HG03025 (cell line): ENCODE data around the gene CRMP1.
"Not testable (repeated sequence)": the region's sequence is repeated elsewhere in the genome, so short reads cannot be mapped to it uniquely, and the experiment has no call there.

Experiments
- ATAC-seq: cut with Tn5 transposase; IDR thresholded peaks from one replicate; pipeline ENCODE4 v1.9.1; 2021; ENCODE audit warnings: mild to moderate bottlenecking, moderate library complexity; ENCODE audit not compliant: unreplicated experiment, low FRiP score

Gene CRMP1

GRCh38 chr4:5825321-5826041 is 67.4 kb downstream of the CRMP1 start:
- no peak for ATAC-seq

- ATAC-seq: no peak
Observed at GRCh38 chr4:5824635-5825034, 68.3 kb downstream of the CRMP1 start.

- no peak for ATAC-seq
Observed at GRCh38 chr4:5824227-5824626, 68.7 kb downstream of the CRMP1 start.

GRCh38 chr4:5823542-5824211 is 69.2 kb downstream of the CRMP1 start:
- no peak for ATAC-seq

DNA sequence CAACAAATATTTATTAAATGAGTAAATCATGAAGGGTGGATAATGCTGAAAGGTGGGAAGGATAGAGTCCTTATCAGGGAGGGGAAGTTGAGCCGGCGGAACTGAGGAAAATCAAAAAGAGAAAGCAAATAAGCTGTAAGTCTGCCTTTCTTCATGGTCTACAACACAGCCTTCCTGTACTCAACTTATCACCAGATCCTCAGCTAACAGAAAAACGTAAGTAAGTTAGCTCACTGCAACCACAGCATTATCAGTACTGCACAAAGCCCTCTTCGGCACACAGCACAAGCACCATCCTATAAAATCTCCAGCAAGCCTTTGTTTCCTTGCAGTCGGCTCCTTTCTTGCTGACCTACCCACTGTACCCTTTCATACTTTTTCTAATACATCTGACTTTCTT is 70.3 kb downstream of the CRMP1 start:
- ATAC-seq: no peak

GRCh38 chr4:5821665-5822358 is 71.1 kb downstream of the CRMP1 start:
- ATAC-seq: no peak

DNA sequence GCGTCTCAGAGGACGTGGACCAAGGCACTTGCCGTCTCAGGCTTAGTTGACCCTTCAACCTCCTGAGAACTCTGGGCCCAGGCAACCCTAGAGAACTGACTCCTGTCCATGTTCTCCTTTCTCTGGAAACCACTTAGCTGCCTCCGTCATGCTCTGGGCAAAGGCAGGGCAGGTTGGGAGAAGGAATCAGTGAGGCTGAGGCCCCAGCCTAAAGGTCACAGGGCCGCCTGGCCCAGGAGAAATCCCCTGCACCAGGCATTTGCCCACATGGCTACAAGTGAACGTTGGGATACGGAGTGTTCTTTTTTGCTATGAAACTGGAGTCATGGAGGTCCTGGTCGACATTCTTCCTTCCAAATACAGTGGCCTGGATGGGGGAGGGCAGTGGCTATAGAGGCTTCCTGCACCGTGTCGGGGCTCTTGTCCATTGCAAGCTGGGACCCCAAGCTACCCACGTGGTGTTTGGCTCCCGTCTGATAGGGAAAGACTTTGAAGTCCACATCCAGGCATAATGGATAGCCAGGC is 76.0 kb downstream of the CRMP1 start:
- no peak for ATAC-seq

DNA sequence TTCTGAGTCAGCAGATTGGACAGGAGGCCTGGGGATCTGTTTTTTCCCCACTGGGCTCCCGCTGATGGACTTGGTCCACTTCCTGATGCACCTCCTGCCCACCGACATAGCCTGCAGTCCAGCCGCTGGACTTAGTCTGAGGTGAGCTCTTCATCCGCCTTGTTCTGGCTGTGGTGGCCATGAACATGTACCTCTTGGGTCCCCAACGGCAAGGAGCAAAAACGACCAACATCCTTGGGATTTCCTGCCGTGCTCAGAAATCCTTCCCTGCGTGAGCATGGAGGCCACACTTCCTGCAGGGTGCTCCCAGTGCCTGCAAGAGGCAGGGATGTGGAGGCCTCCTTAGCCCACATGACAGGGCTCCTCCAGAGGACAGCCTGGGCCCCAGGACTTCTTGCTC is 76.8 kb downstream of the CRMP1 start:
- ATAC-seq: no peak

GRCh38 chr4:5815641-5816040 is 77.2 kb downstream of the CRMP1 start:
- no peak for ATAC-seq

GRCh38 chr4:5814421-5814820 is 78.5 kb downstream of the CRMP1 start:
- no peak for ATAC-seq

DNA sequence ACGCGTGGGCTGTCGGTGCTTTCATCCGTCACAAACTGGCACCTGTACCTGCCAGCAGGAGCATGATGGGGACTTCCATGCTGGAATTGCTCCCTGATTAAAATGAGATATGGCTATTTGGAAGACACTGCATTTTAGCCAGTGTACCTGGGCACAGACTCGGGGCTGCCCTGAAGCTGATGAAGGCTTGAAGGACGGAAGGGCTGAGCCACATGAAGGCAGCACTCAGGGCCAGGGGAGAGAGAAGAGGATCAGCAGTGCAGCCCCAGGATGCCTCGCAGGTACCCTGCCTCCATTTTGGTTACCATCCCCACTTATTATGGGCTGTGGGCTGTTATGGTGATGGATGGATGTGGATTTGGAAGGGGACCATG is 79.0 kb downstream of the CRMP1 start:
- ATAC-seq: no peak

GRCh38 chr4:5812506-5813229 is 80.2 kb downstream of the CRMP1 start:
- no peak for ATAC-seq

DNA sequence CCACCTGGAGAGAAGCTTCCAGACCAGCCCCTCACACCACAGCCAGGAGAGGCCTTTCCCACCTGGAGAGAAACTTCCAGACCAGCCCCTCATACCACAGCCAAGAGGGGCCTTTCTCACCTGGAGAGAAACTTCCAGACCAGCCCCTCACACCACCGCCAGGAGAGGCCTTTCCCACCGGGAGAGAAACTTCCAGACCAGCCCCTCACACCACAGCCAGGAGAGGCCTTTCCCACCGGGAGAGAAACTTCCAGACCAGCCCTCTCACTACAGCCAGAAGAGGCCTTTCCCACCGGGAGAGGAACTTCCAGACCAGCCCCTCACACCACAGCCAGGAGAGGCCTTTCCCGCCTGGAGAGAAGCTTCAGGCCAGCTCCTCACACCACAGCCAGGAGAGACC is 80.8 kb downstream of the CRMP1 start:
- ATAC-seq: not testable (repeated sequence)

DNA sequence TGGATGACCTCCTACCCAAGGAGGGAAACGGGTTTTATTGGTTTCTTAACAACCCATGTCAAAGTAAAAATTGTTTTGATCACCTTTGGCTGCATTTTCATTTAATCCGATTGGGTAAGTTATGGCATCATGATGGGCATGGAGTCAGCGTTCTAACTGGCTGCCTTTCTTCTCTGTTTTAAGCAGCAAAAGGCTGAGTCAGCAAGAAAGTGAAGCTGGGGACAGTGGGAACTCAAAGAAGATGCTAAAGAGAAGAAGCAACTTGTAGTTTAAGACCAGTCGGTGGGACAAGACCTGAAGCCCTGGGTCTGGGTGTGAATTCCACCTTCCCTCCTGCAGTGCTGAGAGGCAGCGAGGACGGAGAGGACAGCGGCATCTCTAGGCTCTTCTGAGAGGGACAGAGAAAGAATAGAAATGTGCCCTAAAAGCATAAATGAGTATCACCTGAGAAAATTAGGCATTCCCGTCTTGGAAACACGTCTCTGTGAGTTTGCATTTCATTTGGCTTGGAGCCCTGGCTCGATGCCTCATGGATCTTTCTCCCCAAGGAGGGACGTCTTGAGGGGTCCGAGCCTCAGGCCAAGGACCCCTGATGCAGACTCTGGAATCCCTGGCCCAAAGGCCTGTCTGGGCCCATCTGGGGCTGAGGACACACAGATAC is 82.0 kb downstream of the CRMP1 start:
- no peak for ATAC-seq

- no peak for ATAC-seq
Observed at GRCh38 chr4:5810151-5810550, 82.7 kb downstream of the CRMP1 start.

GRCh38 chr4:5809216-5809776 is 83.6 kb downstream of the CRMP1 start:
- no peak for ATAC-seq

- no peak for ATAC-seq
Observed at GRCh38 chr4:5808081-5808741, 84.7 kb downstream of the CRMP1 start.

- no peak for ATAC-seq
Observed at GRCh38 chr4:5805270-5805669, 87.6 kb downstream of the CRMP1 start.

- ATAC-seq: no peak
Observed at GRCh38 chr4:5804656-5805055, 88.2 kb downstream of the CRMP1 start.
